ENCODE measurements around the gene RNU1-3. TPM values are rescaled to one million over a fixed set of nuclear protein-coding genes. Genes with fewer than 3 reads are reported as not detected.
"Not testable (repeated sequence)": the region's sequence is repeated elsewhere in the genome, so short reads cannot be mapped to it uniquely, and the experiment has no call there.

The RNU1-3 gene
- total RNA-seq, 8 experiments from 2014 or later = 2,521 to 14,174 (median 6,483) TPM

DNA sequence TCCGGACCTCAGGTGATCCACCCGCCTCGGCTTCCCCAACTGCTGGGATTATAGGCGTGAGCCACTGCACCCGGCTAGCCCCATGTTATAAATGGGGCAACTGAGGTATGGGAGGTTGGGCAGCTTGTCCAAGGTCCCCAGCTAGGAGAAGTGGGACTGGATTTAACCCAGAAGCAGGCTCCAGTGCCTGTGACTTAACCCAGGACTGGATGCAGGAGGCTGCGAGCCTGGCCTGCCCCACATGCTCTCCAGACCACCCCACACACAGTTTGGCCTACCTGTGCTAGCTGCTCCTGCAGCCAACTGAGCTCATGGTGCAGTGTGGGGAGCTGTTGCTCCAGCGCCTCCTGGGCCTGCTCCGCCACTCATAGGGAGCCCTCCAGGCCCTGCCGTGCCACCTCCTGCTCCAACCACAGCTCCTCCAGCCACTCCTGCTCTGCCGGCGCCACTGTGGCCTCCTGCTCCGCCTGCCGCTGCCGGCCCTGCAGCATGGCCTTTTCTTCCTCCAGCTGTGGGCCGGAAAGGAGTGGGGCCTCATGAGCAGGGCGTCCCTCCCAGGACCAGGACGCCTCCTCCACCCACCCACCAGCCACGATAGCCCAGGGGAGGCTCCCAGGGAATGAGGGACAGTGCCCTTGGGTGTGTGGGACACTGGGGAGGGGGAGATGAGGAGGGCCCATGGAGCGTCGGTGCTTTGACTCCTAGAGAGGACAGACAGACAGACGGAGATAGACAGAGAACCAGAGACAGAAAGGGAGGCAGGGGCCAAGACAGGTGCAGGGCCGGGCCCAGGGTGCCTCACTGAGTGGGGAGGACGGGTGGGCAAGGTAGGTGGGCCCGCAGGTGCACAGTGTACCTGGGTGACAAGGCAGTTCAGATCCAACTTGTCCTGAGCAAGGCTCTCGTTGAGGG, 41.0 kb downstream of the RNU1-3 start:
- no peak overlapping the region for H3K4me3 ChIP-seq
- H3K4me1 ChIP-seq (replicated peaks in 1 of 2) = peaks cover 0 to 4% of the 10 kb centered on the region in 2 donors
- H3K27ac ChIP-seq = no peak overlapping the region
- ATAC-seq (replicated peaks in 6 of 8) = peak in 3 of 8 experiments; percentile 2 to 5 (median 3)
- in situ Hi-C loops (cut with MboI; ENCODE audit: low pct_unique_long_range_greater_than_20kb in 2 of 9, low sequenced_read_pairs in 9 of 9, unreplicated experiment in 9 of 9) = loop anchor here in 3 of 9 experiments (25.0 kb wide), 3 partner anchors 113 to 412 kb away; partner anchors contain the start of genes ATP13A2 (in 1 of the 3) and RNU1-1 (in 1 of the 3)
- 88 to 100% (median 92%) methylated on average over 3 to 25 of the region's 25 CpGs for WGBS, 10 experiments

DNA sequence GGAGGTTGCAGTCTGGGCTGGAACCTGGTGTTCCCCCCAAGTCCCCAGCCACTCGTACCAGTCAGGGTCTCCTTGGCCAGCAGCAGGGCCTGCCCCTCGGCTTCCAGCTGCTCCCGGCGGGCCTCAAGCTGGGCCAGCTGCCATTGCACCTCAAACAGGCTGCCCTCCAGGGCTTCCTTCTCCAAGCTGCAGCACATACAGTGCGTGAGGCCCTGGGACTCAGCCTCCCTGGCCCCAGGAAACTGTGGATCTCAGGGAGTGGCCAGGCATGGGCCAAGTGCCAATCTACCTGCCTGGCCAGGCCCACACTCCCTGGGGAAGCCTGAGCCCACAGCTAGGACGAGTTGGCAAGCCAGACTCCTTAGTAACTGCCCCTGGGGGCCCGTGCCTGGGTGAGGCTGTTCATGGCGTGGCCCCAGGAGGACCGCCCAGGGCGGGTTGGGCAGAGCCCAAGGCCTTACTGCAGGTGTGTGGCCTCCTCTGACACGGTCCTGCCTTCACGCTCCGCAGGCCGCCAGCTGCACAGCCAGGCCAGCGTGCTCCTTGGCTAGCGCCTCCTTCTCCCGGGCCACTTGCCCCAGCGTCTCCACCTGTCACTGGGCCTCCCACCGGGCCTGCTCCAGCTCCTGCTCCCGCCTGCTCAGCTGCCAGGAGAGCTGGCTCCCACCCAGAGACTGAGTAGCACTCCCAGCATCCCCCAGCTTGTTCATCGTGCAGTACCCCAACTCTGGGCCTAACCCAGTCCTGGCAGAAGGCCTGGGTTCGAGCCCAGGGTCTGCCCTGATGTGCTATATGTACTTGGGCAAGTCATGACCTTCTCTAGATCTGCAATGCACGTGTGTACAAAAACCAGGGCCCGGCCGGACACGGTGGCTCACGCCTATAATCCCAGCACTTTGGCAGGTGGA, 42.7 kb downstream of the RNU1-3 start:
- H3K4me3 ChIP-seq; in situ Hi-C loops (cut with MboI; ENCODE audit: low pct_unique_long_range_greater_than_20kb in 2 of 9, low sequenced_read_pairs in 9 of 9, unreplicated experiment in 9 of 9); H3K4me1 ChIP-seq (replicated peaks in 1 of 2); H3K27ac ChIP-seq: not testable (repeated sequence)
- WGBS, 10 experiments = 73 to 100% (median 89%) methylated on average over 3 to 27 of the region's 27 CpGs
- peak in 5 of 8 experiments; percentile 0 to 17 (median 7) for ATAC-seq (replicated peaks in 6 of 8)

DNA sequence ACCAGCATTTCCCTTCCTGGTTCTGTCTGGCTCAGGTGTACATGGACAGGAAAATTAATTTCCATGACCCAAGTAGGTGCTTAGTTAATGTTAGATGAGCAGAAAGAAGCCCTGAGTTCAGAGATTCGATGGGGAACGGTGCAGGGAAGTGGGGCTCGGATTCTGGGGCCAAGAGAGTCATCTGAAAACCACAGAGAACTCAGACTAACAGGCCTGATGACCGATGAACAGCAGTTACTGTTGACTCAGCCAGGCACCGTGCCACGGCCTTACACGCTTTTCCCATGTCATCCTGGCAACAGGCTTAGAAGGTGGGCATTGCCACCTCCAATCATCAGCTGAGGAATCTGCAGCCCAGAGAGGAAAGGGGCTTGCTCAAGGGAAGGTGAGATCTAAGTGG, 43.4 kb downstream of the RNU1-3 start:
- H3K27ac ChIP-seq; H3K4me1 ChIP-seq (replicated peaks in 1 of 2); in situ Hi-C loops (cut with MboI; ENCODE audit: low pct_unique_long_range_greater_than_20kb in 2 of 9, low sequenced_read_pairs in 9 of 9, unreplicated experiment in 9 of 9); ATAC-seq (replicated peaks in 6 of 8); H3K4me3 ChIP-seq: not testable (repeated sequence)
- WGBS, 10 experiments = 39 to 95% (median 84%) methylated on average over 3 to 7 of the region's 7 CpGs; no CpG with 5 or more reads in 2 of the 10 experiments

- not testable (repeated sequence) for H3K27ac ChIP-seq
Measured at GRCh38 chr1:16621681-16622315, 45.0 kb downstream of the RNU1-3 start.

DNA sequence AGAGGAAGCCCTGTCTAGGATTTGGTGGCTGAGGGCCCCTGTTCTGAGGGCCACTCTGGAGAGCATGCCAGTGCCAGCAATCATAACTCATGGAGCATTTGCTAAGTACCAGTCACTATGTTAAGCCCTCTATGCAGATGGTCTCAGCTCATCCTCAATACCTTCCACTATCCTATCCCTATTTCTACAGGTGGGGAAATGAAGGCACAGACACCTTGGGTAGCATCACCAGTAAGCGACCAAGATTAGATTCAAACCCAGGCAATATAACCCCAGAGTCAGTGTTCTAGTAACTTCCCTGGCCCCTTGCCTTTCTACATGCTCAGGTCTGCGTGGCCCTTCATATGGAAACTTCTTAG, 45.5 kb downstream of the RNU1-3 start:
- peaks cover 0 to 7% of the 10 kb centered on the region in 2 donors for H3K4me1 ChIP-seq (replicated peaks in 1 of 2)
- in situ Hi-C loops (cut with MboI; ENCODE audit: low pct_unique_long_range_greater_than_20kb in 2 of 9, low sequenced_read_pairs in 9 of 9, unreplicated experiment in 9 of 9) = no loop called here
- no peak overlapping the region for H3K27ac ChIP-seq
- ATAC-seq (replicated peaks in 6 of 8) = no peak
- no peak overlapping the region for H3K4me3 ChIP-seq
- WGBS, 10 experiments = 84 to 100% (median 94%) methylated on average over 2 of the region's 2 CpGs

More at GRCh38 chr1:16621681-16622315, 45.0 kb downstream of the RNU1-3 start:
- ATAC-seq (replicated peaks in 6 of 8); H3K4me1 ChIP-seq (replicated peaks in 1 of 2); H3K4me3 ChIP-seq; in situ Hi-C loops (cut with MboI; ENCODE audit: low pct_unique_long_range_greater_than_20kb in 2 of 9, low sequenced_read_pairs in 9 of 9, unreplicated experiment in 9 of 9): not testable (repeated sequence)
- WGBS, 10 experiments = 81 to 97% (median 90%) methylated on average over 5 to 9 of the region's 9 CpGs; no CpG with 5 or more reads in 1 of the 10 experiments

DNA sequence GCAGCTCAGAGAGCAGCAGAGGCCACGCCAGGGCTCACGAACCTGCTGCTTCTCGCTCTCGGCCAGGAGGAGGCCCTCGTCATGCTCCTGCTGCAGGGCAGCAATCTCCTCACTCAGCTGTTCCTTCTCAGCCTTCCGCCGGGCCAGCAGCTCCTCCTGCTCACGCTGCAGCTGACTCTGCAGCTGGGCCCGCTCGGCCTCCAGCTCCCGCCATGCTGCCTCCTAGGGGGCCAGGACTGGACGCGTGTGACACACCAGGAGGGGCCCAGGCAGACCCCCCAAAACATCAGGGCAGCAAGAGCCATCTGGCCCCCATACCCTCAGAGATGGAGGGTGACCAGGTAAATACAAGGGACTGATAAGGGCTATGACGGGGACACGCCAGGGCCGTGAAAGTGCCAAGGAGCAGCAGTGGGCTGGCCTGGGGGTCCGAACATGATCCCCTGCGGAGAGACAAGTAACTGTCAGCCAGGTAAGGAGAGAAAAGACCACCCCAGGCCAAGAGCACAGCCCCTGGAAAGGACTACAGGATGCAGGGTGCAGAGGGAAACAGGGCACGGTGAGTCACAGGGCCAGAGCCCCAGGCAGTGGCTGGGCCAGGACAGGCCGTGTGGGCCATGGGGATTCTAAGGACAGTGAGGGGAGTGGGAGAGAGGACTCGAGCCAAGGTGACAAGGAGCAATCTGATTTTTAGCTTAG, 46.8 kb downstream of the RNU1-3 start:
- WGBS, 10 experiments = 67 to 87% (median 84%) methylated on average over 6 to 21 of the region's 21 CpGs; no CpG with 5 or more reads in 1 of the 10 experiments
- H3K27ac ChIP-seq; in situ Hi-C loops (cut with MboI; ENCODE audit: low pct_unique_long_range_greater_than_20kb in 2 of 9, low sequenced_read_pairs in 9 of 9, unreplicated experiment in 9 of 9); H3K4me3 ChIP-seq; H3K4me1 ChIP-seq (replicated peaks in 1 of 2): not testable (repeated sequence)
- peak in 4 of 8 experiments; percentile 2 to 16 (median 12) for ATAC-seq (replicated peaks in 6 of 8)

DNA sequence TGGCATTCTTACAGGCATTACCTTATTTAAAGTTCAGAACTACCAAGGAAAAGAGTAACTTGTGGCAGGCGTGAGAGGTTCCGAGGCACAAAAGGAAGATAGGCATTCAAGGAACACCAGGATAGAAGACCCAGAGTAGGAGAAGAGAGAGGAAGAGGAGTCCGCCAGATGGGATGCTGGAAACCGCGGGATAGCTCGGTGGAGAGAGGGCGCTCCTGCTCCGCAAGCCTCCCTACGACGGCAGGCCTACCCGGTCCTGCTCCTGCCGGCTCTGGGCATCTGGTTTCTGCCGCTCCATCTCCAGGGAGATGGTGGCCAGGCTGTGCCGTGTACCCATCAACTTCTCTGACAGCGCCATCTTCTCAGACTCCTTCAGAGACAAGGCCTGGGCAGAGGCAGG, 48.0 kb downstream of the RNU1-3 start:
- ATAC-seq (replicated peaks in 6 of 8) = peak in 4 of 8 experiments; percentile 1 to 22 (median 6)
- peak overlapping the region in 1 of 2 donors; percentile 18 for H3K27ac ChIP-seq
- peaks cover 2 to 9% of the 10 kb centered on the region in 2 donors for H3K4me1 ChIP-seq (replicated peaks in 1 of 2)
- WGBS, 10 experiments = 68 to 88% (median 77%) methylated on average over 5 to 15 of the region's 15 CpGs
- H3K4me3 ChIP-seq = no peak overlapping the region
- in situ Hi-C loops (cut with MboI; ENCODE audit: low pct_unique_long_range_greater_than_20kb in 2 of 9, low sequenced_read_pairs in 9 of 9, unreplicated experiment in 9 of 9) = no loop called here

- peaks cover 3 to 9% of the 10 kb centered on the region in 2 donors for H3K4me1 ChIP-seq (replicated peaks in 1 of 2)
- H3K4me3 ChIP-seq = no peak overlapping the region
- 52 to 93% (median 69%) methylated on average over 3 to 7 of the region's 7 CpGs for WGBS, 10 experiments
- H3K27ac ChIP-seq = no peak overlapping the region
- in situ Hi-C loops (cut with MboI; ENCODE audit: low pct_unique_long_range_greater_than_20kb in 2 of 9, low sequenced_read_pairs in 9 of 9, unreplicated experiment in 9 of 9) = no loop called here
- no peak for ATAC-seq (replicated peaks in 6 of 8)
Measured at GRCh38 chr1:16617778-16618580, 48.8 kb downstream of the RNU1-3 start.

DNA sequence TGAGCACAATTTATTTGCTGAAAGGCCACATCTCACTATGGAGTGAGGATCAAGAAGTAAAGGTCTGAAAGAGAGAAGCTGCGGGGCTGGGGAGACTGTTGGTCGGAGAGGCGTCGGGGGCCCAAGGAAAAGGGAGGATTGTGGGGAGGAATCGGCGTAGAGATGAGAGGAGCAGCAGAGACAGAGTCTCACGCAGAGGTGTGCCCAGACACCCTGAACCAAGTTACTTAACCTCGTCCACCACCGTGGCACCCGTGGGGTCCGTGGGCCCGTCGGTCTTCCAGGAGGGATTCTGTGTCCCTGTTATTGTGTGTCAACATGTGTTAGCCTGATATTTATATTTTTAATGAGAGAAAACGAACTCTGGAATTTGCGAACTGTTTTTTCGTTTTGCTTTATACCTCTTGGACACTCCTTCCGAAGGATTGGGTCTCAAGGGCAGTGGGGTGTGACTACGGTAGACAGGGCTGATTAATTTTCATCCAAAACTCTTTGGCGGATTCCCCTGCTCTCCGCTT, 49.6 kb downstream of the RNU1-3 start:
- 83 to 92% (median 87%) methylated on average over 11 to 20 of the region's 20 CpGs for WGBS, 10 experiments
- in situ Hi-C loops (cut with MboI; ENCODE audit: low pct_unique_long_range_greater_than_20kb in 2 of 9, low sequenced_read_pairs in 9 of 9, unreplicated experiment in 9 of 9) = no loop called here
- H3K27ac ChIP-seq = no peak overlapping the region
- H3K4me1 ChIP-seq (replicated peaks in 1 of 2) = peaks cover 5 to 12% of the 10 kb centered on the region in 2 donors
- no peak overlapping the region for H3K4me3 ChIP-seq
- ATAC-seq (replicated peaks in 6 of 8) = no peak
